CD14-positive monocyte (primary cell): Measurements from ENCODE around the gene GLRX5. TPM values are rescaled to one million over a fixed set of nuclear protein-coding genes. Genes with fewer than 3 reads are reported as not detected.

Experiments used
- DNase-seq, 3 donors: peaks; one replicate each; pipeline ENCODE4 v3.0.0-alpha.2; 2011 to 2022
- H2AFZ ChIP-seq: 2 replicates; pipeline ENCODE4 v1.6.0; 2012; ENCODE audit warnings: mild to moderate bottlenecking, low read depth, low read length, inconsistent platforms; ENCODE audit not compliant: insufficient read depth, poor library complexity, severe bottlenecking
- H3K27ac ChIP-seq, 2 donors: 1 replicate in 1 of 2; 2 replicates in 1 of 2; pipeline ENCODE4 v1.5.1; 2012 to 2013; ENCODE audit warnings: low read length in 2 of 2, control low read depth in 1 of 2, inconsistent platforms in 1 of 2, low read depth in 1 of 2, mild to moderate bottlenecking in 1 of 2
- H3K27me3 ChIP-seq, 2 donors: one replicate each; pipeline versions ENCODE4 v1.6.0 to v1.6.1; 2011 to 2013; ENCODE audit warnings: low read length in 2 of 2; ENCODE audit not compliant: control insufficient read depth in 2 of 2, insufficient read depth in 2 of 2
- H3K36me3 ChIP-seq, 2 donors: replicated peaks in 1 of 2; 1 replicate in 1 of 2; 2 replicates in 1 of 2; pipeline versions ENCODE4 v1.5.1 to v1.6.1; 2012 to 2013; ENCODE audit warnings: low read length in 2 of 2, control low read depth in 1 of 2, inconsistent platforms in 1 of 2, mild to moderate bottlenecking in 1 of 2; ENCODE audit not compliant: insufficient read depth in 2 of 2, control insufficient read depth in 1 of 2
- H3K4me1 ChIP-seq, 2 donors: 1 replicate in 1 of 2; 2 replicates in 1 of 2; pipeline versions ENCODE4 v1.5.1 to v1.6.1; 2012 to 2013; ENCODE audit warnings: low read length in 2 of 2, control low read depth in 1 of 2, inconsistent platforms in 1 of 2, mild to moderate bottlenecking in 1 of 2, moderate library complexity in 1 of 2; ENCODE audit not compliant: insufficient read depth in 2 of 2, control insufficient read depth in 1 of 2
- H3K4me2 ChIP-seq: replicated peaks from 2 replicates; pipeline ENCODE3; 2012; ENCODE audit warnings: low read length, moderate library complexity, mild to moderate bottlenecking; ENCODE audit not compliant: poor library complexity, severe bottlenecking; ENCODE audit errors: extremely low read depth
- H3K4me3 ChIP-seq, 3 experiments: fragments of 200-600 bp in 1 of 3; sonication (generic) in 1 of 3; replicated peaks in 1 of 3; 1 replicate in 2 of 3; 2 replicates in 1 of 3; pipeline ENCODE4 v1.5.1; 2011 to 2013; ENCODE audit warnings: low read length in 3 of 3, mild to moderate bottlenecking in 3 of 3, control low read depth in 2 of 3, low read depth in 2 of 3, inconsistent platforms in 1 of 3, moderate library complexity in 1 of 3
- H3K79me2 ChIP-seq: 2 replicates; pipeline ENCODE4 v1.6.0; 2012; ENCODE audit warnings: mild to moderate bottlenecking, control low read depth, inconsistent platforms, low read length, moderate library complexity; ENCODE audit not compliant: insufficient read depth
- H3K9ac ChIP-seq: 2 replicates; pipeline ENCODE4 v1.6.0; 2017; ENCODE audit warnings: low read length, mild to moderate bottlenecking; ENCODE audit not compliant: insufficient read depth, poor library complexity, severe bottlenecking
- H3K9me3 ChIP-seq, 2 donors: replicated peaks in 1 of 2; 1 replicate in 1 of 2; 2 replicates in 1 of 2; pipeline versions ENCODE4 v1.5.1 to v1.6.1; 2012 to 2013; ENCODE audit warnings: low read length in 2 of 2, control low read depth in 1 of 2; ENCODE audit not compliant: control insufficient read depth in 1 of 2, insufficient read depth in 1 of 2
- H4K20me1 ChIP-seq: 2 replicates; pipeline ENCODE4 v1.6.0; 2012; ENCODE audit warnings: mild to moderate bottlenecking, low read length, control low read depth, moderate library complexity; ENCODE audit not compliant: insufficient read depth
- H3K27ac Mint-ChIP-seq, 7 donors: one replicate each; pipeline ENCODE4 v1.8.0; 2020; ENCODE audit warnings: mild to moderate bottlenecking in 7 of 7, mixed read lengths in 7 of 7, moderate library complexity in 6 of 7, inconsistent platforms in 2 of 7
- H3K27me3 Mint-ChIP-seq, 3 donors: one replicate each; pipeline ENCODE4 v1.8.0; 2021 to 2022; ENCODE audit warnings: low read depth in 3 of 3, mild to moderate bottlenecking in 3 of 3, mixed read lengths in 3 of 3, moderate library complexity in 3 of 3, inconsistent platforms in 1 of 3
- H3K36me3 Mint-ChIP-seq, 2 donors: one replicate each; pipeline ENCODE4 v1.8.0; 2020; ENCODE audit warnings: mixed read lengths in 2 of 2, inconsistent platforms in 1 of 2, mild to moderate bottlenecking in 1 of 2
- H3K4me1 Mint-ChIP-seq: one replicate; pipeline ENCODE4 v1.8.0; 2020; ENCODE audit warnings: mild to moderate bottlenecking, mixed read lengths
- H3K4me3 Mint-ChIP-seq, 2 donors: one replicate each; pipeline ENCODE4 v1.8.0; 2020; ENCODE audit warnings: mild to moderate bottlenecking in 2 of 2, mixed read lengths in 2 of 2, moderate library complexity in 1 of 2
- H3K9me3 Mint-ChIP-seq, 7 donors: one replicate each; pipeline ENCODE4 v1.8.0; 2020 to 2022; ENCODE audit warnings: mixed read lengths in 7 of 7, mild to moderate bottlenecking in 6 of 7, moderate library complexity in 6 of 7, inconsistent platforms in 2 of 7
- CTCF ChIP-seq: fragments of 200-600 bp; IDR thresholded peaks from one replicate; pipeline ENCODE4 v1.8.0; 2022; ENCODE audit warnings: antibody characterized with exemption, mild to moderate bottlenecking
- WGBS: methylation state at CpG from one replicate; pipeline ENCODE4 v1.1.5; 2013; ENCODE audit warnings: missing lambda C conversion rate; ENCODE audit not compliant: insufficient coverage; 5-methylcytosine and 5-hydroxymethylcytosine counted together
- intact Hi-C, 2 donors: fragments of 100-400 bp; cut with micrococcal nuclease; formaldehyde crosslinking; loops; one replicate each; pipeline versions ENCODE4 v1.15.0 to v1.15.1; 2023
- polyA plus RNA-seq, 3 donors: library from polyadenylated mRNA; depleted of rRNA in 1 of 3; unstranded in 2 of 3; stranded (reverse) in 1 of 3; fragments of 300-500 nt in 2 of 3; fragments of >200 nt in 1 of 3; fragmentation: Illumina TruSeq in 2 of 3; gene quantifications; 1 replicate in 2 of 3; 2 replicates in 1 of 3; pipeline ENCODE4 v1.2.3, GENCODE V29; 2012 to 2021

Gene GLRX5
- polyA plus RNA-seq, 3 donors: 10.9 to 43.1 (median 31.1) TPM

GRCh38 chr14:95505030-95505589, 29.7 kb upstream of the GLRX5 start:
- Histone ChIP-seq H3K27ac (peak overlapping the region; percentile 5 to 37), H3K4me1 (peaks cover 85 to 86% of the 10 kb centered on the region in 2 donors), H3K36me3 (peaks cover 21 to 57% of the 10 kb centered on the region in 2 donors), H2AFZ (no peak overlapping the region), H3K4me2 (no peak overlapping the region), H4K20me1 (peaks cover 99% of the 10 kb centered on the region), H3K9me3 (no peaks in the 10 kb centered on the region), H3K27me3 (no peaks in the 10 kb centered on the region), H3K9ac (no peak overlapping the region), H3K79me2 (peaks cover 97% of the 10 kb centered on the region), H3K4me3 (peak overlapping the region in 1 of 3 experiments; percentile 12)
- no peak for TF ChIP-seq CTCF
- H3K4me3 Mint-ChIP-seq: no peak overlapping the region
- no peaks in the 10 kb centered on the region for H3K9me3 Mint-ChIP-seq
- intact Hi-C loops: no loop called here
- peaks cover 83% of the 10 kb centered on the region for H3K4me1 Mint-ChIP-seq
- H3K36me3 Mint-ChIP-seq: peaks cover 44 to 62% of the 10 kb centered on the region in 2 donors
- peak overlapping the region in 4 of 7 donors; percentile 25 to 88 (median 72) for H3K27ac Mint-ChIP-seq
- H3K27me3 Mint-ChIP-seq: no peaks in the 10 kb centered on the region
- WGBS: 88% methylated on average over 15 of the region's 17 CpGs
- no peak for DNase-seq

GRCh38 chr14:95507174-95507573, 27.7 kb upstream of the GLRX5 start:
- peaks cover 8 to 53% of the 10 kb centered on the region in 2 donors for H3K36me3 ChIP-seq
- peaks cover 40 to 63% of the 10 kb centered on the region in 2 donors for H3K36me3 Mint-ChIP-seq
- intact Hi-C loops: no loop called here
- no peaks in the 10 kb centered on the region for H3K9me3 Mint-ChIP-seq
- peaks cover 97% of the 10 kb centered on the region for H4K20me1 ChIP-seq
- H3K27ac ChIP-seq: peak overlapping the region; percentile 70 to 77
- peak overlapping the region; percentile 7 for H3K9ac ChIP-seq
- H3K27ac Mint-ChIP-seq: peak overlapping the region; percentile 89 to 96 (median 94)
- peak overlapping the region in 1 of 2 donors; percentile 40 for H3K4me3 Mint-ChIP-seq
- H3K4me2 ChIP-seq: peak overlapping the region; percentile 47
- peaks cover 86% of the 10 kb centered on the region for H3K4me1 Mint-ChIP-seq
- no peaks in the 10 kb centered on the region for H3K27me3 Mint-ChIP-seq
- TF ChIP-seq CTCF: no peak
- 0% methylated on average over 7 of the region's 8 CpGs for WGBS
- peaks cover 97% of the 10 kb centered on the region for H3K79me2 ChIP-seq
- H3K4me1 ChIP-seq: peaks cover 77 to 87% of the 10 kb centered on the region in 2 donors
- peak; percentile 87 to 97 (median 96) for DNase-seq
- H3K4me3 ChIP-seq: peak overlapping the region in 1 of 3 experiments; percentile 24
- no peaks in the 10 kb centered on the region for H3K9me3 ChIP-seq
- H2AFZ ChIP-seq: no peak overlapping the region
- H3K27me3 ChIP-seq: no peaks in the 10 kb centered on the region
